ENCODE results near the gene ARID5B.

The ARID5B gene

DNA sequence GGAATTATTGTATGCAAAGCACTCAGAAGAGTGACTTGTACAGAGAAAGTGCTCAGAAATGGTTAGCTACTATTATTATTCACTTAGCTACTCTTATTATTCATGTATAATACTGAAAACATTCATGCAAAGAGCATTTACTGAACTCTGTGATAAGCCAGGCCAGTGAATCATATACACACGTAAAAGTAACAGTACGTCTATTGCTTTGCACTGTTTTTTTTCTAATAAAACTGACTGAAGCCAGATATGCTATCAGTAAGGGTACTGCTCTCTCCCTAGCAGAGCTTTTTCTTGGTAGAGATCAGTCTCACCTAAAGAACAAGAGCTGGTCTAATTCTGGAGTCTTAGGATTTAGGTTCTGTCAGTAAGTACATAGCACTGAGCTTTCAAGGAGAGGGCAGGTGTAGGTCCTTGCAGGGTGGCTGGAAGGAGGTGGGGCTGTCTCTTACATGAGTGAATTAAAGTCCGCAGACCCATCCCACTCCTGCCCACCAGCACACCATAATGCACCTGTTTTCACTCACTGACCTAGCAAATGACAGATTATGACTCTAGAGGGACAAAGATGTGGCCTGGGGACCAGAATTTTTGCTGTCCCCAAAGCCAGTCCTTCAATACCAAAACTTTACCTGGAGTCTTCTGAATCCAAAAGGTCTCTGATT lies 145.9 kb downstream of the ARID5B start:
- ChIA-PET POLR2A (ENCODE audit: low non-redundant PET) (no interaction called here), CTCF (interaction anchor here (0.6 to 0.7 kb wide), 2 partner anchors 1099 to 1171 kb away, joined by 3 to 4 read pairs; no protein-coding TSS in a partner anchor)
- DNase-seq (ENCODE audit: low spot score): no peak
- TF ChIP-seq CTCF (conservative IDR thresholded peaks at IDR 0.05; ENCODE audit: low read depth): no peak
- no peak overlapping the region for H3K27ac ChIP-seq

GRCh38 chr10:62047960-62048383 lies 146.5 kb downstream of the ARID5B start:
- CTCF ChIA-PET: interaction anchor here (0.6 kb wide), 1 partner anchor 1172 kb away, joined by 3 read pairs; no protein-coding TSS in a partner anchor
- DNase-seq (ENCODE audit: low spot score): no peak
- POLR2A ChIA-PET (ENCODE audit: low non-redundant PET): no interaction called here
- TF ChIP-seq CTCF (conservative IDR thresholded peaks at IDR 0.05; ENCODE audit: low read depth): no peak
- no peak overlapping the region for H3K27ac ChIP-seq

DNA sequence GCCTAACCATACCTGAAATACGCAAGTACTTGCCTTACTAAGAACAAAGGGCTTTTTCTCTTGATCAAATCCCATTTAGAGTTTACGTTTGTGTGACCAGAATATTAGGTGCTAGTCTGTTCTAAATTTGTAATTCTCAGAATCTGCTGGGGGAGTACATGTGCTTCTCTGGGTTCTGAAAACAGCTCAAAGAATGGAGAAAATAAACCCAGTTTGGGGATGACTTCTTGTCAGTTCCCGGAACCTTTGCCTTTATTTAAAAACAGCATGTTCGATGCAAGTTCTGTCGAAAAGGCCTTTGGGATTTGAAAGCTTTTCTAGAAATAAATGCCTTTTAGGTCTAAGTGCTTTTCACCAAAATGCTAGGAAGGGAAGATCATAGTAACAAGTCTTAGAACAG lies 147.0 kb downstream of the ARID5B start:
- CTCF ChIA-PET: no interaction called here
- TF ChIP-seq CTCF (conservative IDR thresholded peaks at IDR 0.05; ENCODE audit: low read depth): no peak
- POLR2A ChIA-PET (ENCODE audit: low non-redundant PET): no interaction called here
- no peak overlapping the region for H3K27ac ChIP-seq
- DNase-seq (ENCODE audit: low spot score): no peak

DNA sequence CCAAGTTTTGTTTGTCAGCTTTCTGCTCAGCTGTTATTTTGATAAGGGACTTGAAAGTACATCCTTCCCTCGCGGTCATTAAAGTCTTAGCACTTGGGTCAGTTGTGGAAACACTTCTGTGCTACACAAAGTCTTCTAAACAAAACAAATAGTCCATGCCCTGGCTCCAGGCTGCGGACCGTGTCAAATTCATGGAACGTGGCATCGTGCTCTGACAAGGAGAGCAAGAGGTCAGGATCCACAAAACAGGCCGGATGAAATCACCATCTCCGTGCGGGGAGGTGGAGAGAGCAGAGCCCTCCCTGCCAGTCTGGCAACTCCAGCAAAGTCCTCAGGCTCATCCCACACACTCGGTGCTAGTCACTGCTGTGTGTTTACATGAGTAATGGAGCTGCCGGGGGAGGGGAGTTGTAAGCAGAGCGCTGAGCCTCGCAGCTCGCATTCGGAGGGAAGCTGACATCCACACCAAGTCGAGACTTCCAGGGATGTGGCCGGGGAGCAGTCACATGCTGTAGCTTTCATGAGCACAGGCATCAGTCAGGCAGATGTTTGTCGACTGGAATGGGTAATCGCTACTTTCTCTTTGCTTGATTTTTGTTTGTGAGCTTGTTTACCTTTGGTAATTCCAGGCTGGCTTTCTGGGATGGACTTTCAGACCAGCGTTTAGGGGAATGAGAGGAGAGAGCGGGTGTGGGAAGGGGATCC lies 147.6 kb downstream of the ARID5B start:
- ChIA-PET CTCF (no interaction called here), POLR2A (ENCODE audit: low non-redundant PET) (no interaction called here)
- H3K27ac ChIP-seq: peak overlapping the region; percentile 79
- TF ChIP-seq CTCF (conservative IDR thresholded peaks at IDR 0.05; ENCODE audit: low read depth): no peak
- DNase-seq (ENCODE audit: low spot score): peak; percentile 84

GRCh38 chr10:62049624-62050345 lies 148.3 kb downstream of the ARID5B start:
- DNase-seq (ENCODE audit: low spot score): no peak
- ChIA-PET CTCF (interaction anchor here (0.6 kb wide), 1 partner anchor 146 kb away, joined by 3 read pairs; no protein-coding TSS in a partner anchor), POLR2A (ENCODE audit: low non-redundant PET) (no interaction called here)

More at GRCh38 chr10:62049624-62050345, 148.3 kb downstream of the ARID5B start:
- no peak for TF ChIP-seq CTCF (conservative IDR thresholded peaks at IDR 0.05; ENCODE audit: low read depth)
- H3K27ac ChIP-seq: peak overlapping the region; percentile 79
